GM12801 (cell line): ENCODE results near the gene PLCH1.

Source experiments
- TF ChIP-seq, protein P1 (sequence below): IDR thresholded peaks from one replicate; pipeline ENCODE4 v1.5.1; 2011; ENCODE audit warnings: control low read depth; ENCODE audit not compliant: insufficient read length; ENCODE audit errors: extremely low read depth

The PLCH1 gene

DNA sequence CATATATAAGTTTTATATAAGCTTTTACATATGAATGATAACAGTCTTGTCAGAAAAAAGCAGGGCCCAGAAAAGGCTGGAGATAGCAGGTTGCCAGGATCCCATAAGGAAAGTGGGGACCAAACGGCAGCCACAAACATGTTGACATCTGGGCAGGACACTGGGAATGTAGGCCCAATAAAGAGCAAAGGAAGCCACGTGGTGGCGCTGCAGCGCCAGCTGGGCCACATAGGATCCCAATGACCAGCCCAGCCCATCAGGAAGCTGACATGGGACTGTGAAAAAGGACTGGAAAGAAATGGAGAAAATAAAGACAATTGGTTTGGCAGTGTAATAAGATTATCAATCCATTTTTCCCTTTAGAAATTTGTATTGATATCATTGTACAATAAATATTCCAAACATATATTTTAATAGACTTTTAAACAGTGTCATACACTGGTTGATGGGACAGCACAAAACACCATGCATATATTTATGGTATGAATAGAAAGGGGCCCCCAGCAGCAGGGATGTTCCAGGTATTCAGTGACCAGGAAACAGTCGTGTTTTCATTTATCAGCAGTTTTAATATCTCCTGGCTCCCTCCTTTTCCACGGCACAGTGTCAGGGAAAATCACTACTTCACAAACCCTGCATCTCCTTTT is 362.4 kb downstream of the PLCH1 start:
- TF ChIP-seq, protein P1, sequence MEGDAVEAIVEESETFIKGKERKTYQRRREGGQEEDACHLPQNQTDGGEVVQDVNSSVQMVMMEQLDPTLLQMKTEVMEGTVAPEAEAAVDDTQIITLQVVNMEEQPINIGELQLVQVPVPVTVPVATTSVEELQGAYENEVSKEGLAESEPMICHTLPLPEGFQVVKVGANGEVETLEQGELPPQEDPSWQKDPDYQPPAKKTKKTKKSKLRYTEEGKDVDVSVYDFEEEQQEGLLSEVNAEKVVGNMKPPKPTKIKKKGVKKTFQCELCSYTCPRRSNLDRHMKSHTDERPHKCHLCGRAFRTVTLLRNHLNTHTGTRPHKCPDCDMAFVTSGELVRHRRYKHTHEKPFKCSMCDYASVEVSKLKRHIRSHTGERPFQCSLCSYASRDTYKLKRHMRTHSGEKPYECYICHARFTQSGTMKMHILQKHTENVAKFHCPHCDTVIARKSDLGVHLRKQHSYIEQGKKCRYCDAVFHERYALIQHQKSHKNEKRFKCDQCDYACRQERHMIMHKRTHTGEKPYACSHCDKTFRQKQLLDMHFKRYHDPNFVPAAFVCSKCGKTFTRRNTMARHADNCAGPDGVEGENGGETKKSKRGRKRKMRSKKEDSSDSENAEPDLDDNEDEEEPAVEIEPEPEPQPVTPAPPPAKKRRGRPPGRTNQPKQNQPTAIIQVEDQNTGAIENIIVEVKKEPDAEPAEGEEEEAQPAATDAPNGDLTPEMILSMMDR, result no peak

DNA sequence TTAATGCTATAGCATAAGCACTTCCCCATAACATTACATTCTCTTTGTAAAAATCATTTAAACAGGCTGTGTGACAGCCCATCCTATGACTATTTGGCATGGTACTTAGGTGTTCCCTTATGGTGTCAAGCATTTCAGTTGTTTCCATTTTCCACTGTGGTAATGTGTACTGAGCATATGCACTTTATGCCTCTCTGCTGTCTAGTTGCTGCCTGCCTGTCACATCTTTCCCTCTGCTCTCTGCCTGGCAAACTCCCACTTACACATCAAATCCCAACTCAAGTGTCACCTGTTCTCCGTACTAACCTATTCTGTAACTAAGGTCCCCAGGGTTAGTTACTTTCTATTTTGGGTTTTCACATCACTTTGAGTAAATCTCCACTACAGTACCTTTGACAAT is 367.0 kb downstream of the PLCH1 start:
- TF ChIP-seq, protein P1, result no peak

DNA sequence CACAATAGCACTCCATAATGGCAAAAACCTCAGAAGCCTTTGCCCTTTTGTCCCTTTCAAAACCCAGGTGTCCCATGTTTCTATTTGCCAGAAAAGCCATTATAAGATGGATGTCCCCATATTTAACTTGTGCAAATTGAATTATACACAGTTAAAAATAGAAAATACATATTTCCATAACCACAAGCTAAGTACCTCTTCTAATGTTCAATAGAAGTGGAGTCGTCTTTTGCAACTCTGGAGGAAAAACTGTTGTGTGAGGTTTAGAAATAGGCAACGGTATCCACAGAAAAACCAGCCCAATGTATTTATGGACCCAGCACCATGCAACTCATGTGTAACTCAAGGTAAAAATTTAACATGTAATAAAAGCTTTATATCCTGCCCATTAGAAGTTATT is 367.8 kb downstream of the PLCH1 start:
- TF ChIP-seq, protein P1, result no peak

DNA sequence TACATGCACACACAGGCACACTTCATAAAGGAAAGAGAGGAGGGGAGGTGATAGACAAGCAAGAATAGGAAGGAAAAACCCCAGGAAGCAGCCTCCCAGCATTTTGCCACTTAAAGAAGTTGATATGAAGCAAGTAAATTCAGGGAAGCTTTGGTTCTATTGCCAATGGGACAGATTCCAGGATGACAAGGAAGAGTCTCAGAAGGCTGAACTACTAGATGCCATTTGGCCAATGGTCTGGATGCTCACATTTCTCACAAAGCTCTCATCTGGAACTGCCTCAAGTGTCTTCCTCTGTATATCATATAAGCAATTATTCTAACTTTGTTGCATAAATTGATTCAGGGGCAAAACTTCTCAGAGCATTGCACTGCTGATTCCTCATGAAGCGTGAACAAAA is 372.6 kb downstream of the PLCH1 start:
- TF ChIP-seq, protein P1, result no peak

DNA sequence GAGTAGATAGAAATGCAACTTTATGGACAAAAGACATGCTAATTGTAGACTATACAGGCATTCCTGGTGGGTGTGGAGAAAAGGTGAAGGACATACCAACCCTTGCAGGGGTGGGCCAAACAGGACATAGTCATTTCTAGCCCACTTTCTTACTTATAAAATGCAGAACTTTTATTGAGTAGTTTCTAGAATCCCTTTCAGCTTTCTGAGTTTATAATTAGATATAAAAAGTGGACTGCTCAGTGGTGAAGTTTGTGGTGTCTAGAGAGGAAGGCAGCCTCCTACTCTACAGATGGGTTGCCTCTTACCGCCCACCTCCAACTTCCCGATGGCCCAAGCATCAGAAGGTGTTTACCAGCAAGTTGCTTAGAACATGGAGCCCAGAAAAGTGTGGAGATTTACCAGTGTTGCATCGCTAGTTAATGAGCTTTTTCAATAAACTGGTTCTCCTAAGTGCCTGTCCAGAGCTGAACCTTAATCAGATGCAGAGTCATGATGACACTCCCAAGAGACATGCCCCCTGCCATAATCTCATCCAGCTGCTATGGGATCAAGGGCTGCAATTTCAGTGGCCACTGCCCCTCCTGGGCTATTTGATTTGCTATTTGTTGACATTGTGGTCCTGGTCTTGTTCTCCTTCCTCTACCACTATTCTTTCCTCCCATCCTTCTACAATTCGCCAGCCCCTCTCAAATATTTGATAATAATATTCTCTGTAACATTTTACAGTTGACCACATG is 373.9 kb downstream of the PLCH1 start:
- TF ChIP-seq, protein P1, result no peak

DNA sequence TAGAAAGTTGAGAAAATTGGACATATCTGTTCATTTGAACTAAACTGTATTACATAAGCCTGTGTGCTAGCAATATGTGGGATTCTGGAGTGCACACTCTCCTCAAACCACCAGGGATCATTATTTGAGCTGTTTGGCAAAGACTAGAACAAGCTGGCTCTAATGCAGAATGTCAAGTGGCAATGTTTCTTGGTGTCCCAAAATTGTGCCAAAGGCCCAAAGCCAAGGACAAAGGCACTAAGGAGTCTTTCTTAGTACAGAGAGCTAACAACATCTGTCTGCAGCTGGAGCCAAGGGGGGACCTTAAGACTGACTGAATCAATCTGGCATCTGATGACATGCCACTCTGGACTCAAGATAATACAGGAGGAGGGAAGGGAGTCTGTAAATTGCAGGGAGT is 374.7 kb downstream of the PLCH1 start:
- TF ChIP-seq, protein P1, result no peak

DNA sequence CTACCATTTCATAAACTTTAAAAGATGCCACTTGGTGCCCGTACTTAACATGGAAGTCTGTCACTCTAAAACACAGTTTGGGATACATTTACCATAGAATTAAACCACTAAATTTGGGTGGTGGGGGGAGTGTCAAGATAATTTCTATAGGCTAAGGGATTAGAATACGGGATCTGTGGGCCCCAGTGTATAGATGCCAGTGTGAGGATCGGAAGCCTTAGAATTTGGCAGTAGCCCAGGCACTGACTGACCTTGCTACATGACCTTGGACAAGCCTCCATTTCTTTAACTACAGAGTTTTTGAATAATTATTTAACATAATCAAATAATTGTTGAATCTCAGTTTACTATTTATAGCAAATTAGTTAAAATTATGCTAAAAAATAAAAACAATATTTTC is 375.1 kb downstream of the PLCH1 start:
- TF ChIP-seq, protein P1, result no peak
